HK-2 (cell line): ENCODE measurements around the gene MLLT6.

Experiments used
- DNase-seq: peaks from one replicate; pipeline ENCODE4 v3.0.0-alpha.2; 2018; ENCODE audit not compliant: unreplicated experiment

MLLT6 gene

GRCh38 chr17:38727736-38728135 lies 22.7 kb downstream of the MLLT6 start:
- DNase-seq = no peak

DNA sequence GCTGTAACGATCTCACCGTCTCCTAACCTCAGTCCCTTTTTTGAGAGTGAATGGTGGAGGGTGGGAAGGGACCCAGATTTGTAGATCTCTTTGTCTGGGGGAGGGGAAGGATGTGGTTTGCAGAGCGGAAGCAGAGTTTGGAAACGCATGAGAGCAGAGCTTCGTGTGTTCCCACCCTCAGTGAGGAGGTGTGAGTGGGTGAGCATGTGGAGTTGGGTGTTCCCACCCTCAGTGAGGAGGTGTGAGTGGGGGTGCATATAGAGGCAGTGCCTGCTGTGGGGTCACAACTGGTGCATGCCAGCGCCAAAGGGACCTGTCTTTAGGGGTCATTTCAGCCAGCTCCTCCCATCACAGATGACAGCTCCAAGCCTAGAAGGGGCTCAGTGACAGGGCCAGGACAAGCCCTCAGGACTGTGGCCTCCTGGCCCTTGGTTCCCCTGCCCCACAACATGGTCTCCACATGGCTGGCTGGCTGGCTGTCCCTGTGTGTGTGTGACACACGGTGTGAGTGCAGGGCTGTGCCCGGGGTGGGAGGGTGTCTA lies 23.3 kb downstream of the MLLT6 start:
- DNase-seq = no peak

- DNase-seq = no peak
Observed at GRCh38 chr17:38729368-38729885, 24.4 kb downstream of the MLLT6 start.

GRCh38 chr17:38729886-38730525 lies 24.9 kb downstream of the MLLT6 start, which contains the start of gene CISD3:
CISD3 (plus strand) TSS chr17:38730341; CDS start chr17:38730359, 18 bp downstream.
- peak; percentile 83 for DNase-seq

- DNase-seq = peak; percentile 81
Observed at GRCh38 chr17:38730526-38731379, 25.7 kb downstream of the MLLT6 start.

GRCh38 chr17:38731526-38732294 lies 26.6 kb downstream of the MLLT6 start:
- no peak for DNase-seq

DNA sequence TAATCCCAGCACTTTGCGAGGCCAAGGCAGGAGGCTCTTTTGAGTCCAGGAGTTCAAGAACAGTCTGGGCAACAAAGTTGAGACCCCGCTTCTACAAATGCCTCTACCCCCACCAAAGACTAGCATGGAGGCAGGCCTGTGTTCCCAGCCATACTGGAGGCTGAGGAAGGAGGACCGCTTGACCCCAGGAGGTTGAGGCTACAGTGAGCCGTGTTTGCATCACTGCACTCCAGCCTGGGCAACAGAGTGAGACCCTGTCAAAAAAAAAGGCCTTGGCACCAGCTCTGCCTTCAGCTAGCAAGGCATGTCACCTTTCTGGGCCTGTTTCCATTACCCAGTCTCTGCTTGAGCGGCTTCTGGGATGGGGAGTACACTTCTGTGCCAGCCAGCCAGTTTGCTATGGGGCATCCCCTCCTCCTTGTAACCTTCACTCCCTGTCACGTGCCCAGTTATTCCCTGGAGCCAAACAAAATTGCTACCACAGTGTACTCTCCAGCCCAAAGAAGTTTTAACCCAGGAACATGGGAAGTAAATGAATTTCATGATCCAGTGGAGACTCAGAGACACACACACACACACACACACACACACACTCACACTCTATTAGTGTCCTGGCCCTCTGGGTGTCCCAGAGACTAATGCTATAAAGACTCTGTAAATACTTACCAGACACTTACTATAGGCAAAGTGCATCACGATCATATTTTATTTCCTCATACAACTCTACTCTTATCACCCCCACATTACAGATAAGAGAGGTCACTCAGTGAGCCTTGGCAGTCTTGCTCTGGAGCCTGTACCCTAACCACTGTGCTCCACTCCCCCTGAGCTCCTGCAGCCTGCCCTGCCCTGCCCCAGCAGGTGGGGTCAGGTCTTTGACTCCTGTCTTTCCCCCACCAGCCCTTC lies 27.6 kb downstream of the MLLT6 start:
- DNase-seq = no peak

DNA sequence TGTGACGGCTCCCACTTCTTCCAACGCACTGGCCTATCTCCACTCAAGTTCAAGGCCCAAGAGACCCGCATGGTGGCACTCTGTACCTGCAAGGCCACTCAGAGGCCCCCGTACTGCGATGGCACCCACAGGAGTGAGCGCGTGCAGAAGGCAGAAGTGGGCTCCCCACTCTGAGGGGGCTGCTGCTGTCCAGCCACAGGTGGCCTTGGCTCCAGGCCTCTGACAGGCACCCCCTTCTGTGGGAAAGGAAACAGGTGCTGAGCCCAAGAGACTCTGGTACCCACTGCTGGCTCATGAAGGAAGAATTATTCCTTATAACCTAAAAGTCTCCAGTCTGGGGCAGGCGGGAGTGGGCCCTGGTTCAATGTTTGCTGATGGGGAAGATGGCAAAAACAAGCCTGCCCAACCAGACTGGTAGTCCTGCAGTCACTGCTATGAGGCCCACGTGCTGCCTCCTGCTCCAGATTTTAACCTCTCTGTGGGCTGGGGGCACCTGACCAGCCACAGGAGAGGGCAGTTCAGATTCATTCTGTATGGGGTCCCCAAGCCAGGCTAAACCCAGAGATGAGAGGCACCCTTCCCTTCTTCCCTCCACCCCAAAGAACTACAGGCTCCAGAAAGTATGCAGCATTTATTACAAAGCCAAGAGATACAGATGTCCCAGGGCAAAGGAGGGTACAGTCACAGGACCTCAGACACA lies 28.4 kb downstream of the MLLT6 start:
- DNase-seq = no peak

DNA sequence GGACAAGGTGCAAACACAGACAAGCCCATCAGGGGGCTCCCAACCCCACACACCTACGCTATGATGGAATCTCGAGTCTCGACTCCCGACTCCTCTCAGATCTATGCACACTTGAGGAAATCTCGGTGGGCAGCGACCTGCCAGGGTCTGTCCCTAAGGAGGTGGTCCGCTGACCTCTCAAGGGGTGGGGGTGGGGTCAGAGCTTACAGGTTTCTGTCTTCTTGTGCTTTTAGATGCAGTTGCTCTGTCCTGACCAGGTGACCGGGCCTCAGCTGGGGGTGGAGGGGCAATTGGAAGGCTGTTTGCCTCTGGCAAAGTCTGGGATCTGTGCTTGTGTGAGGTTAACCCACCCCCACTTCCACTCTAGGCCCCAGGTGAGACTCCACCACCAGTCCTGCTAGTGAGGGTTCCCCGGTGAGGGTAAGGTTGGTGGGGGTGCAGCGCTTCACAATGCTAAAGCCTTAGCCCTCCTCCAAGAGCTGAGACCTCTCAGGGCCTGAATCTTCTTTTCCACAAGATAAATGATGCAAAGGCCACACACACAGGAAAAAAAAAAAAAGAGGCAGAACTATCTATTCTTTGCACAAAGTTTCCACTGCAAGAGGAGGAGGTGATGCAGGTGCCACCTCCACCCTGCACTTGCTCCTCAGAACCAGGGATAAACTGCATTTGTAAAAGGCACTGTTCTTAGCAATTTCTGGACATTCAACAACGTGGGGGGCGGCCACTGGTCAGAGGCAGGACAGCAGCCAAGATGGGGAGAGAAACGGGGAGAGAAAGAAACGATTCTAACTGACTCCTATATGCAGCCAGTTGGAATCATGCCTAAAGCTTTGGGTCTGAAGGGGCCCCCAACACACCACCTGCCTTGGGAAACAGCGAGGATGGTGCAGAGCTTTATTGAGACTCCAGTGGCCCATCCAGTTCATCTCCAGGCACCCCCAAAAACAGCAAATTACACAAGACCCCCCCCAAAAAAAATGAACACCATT lies 29.2 kb downstream of the MLLT6 start:
- no peak for DNase-seq

DNA sequence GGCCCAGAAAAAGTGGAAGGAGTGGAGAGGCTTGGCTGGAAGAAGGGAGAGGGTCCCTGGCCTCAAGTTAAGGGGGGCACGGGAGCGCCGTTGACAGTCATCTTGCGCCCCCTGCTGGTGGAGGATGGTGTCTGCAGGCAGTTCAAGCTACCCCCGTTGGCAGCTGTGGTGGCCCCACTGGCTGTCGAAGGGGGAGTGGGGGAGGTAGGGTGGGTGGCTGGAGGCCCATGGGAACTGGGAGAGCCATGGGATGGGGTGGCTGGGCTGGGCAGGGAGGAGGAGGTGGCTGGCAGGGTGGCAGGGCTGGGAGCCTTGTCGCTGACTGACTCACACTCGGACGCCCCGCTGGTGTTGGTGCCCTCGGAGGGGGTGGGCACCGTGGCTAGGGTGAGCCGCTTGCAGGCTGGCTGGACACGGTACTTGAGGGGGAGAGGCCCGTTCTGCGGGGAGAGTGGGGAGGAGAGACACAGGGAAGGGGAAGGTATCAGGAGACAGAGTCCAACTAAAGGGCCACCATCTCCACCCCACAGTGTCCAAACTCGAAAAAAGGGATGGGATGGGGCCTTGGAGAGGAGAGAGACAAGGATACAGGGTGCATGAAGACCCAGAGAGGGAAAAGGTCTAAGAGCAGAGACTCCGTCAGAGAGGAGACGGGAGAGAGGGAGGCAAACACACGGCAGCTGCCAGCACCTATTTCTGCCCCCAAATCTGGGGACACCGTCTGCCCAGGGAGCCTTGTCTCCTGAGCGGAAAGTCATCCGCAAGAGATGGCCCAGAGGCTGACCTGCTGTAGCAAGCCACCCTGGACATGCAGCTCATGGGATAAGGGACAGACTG lies 30.3 kb downstream of the MLLT6 start:
- DNase-seq = peak; percentile 68

GRCh38 chr17:38738007-38738662 lies 33.1 kb downstream of the MLLT6 start:
- no peak for DNase-seq

DNA sequence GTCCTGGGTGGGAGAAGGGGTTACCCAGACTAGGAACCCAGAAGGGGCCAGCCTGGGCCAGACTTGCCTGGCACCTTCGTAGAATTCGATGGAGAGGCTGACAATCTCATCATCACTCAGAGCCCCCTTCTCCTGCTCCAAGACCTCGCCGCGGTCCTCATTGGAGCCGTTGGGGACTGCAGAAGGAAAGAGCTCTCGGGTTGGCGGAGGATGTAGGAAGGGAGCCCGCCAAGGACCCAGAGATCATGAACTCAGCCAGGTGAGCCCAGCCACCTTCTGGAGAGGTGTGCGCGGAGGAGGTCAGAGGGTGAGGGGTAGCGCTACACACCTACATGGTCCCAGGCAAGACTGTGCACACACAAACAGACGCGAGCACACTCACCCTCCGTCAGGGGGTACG lies 33.6 kb downstream of the MLLT6 start:
- no peak for DNase-seq

GRCh38 chr17:38739305-38739704 lies 34.2 kb downstream of the MLLT6 start:
- no peak for DNase-seq

- no peak for DNase-seq
Observed at GRCh38 chr17:38740044-38740443, 35.0 kb downstream of the MLLT6 start.

DNA sequence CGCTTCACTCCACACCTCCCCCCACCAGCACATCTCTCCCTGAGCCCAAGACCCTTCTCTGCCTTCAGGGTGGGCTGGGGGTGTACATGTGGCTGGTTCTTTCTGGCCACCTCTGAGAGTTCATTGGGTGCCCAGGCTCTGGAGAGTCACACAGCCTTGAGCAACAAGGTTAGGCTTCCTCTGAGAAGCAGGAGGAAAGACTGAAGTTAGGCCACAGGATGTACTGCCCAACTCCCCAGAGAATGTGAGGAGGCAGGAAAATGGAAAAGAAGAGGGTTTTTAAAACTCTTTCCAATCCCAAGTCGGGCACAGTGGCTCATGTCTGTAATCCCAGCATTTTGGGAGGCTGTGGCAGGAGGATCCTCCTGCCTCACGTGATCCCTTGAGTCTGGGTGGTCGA lies 35.7 kb downstream of the MLLT6 start:
- DNase-seq = no peak

DNA sequence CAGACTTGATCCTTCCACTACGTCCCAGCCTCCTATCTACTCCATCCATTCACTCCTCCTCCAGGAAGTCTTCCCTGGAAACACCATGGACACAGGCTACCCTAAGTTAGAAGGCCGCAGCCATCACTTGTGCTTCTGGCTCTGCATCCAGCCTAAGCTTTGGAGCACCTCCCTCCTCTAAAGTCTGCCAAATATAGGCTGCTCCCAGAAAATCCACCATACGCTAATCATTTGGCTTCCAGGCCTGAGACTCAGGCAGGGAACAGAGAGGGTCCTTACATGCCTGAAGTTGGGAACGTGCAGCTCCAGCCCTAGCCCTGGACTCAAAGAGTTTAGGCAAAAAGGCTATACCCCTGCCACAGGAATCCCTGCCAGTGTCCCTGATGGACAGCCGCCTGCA lies 36.4 kb downstream of the MLLT6 start:
- DNase-seq = no peak

GRCh38 chr17:38741921-38742410 lies 36.9 kb downstream of the MLLT6 start:
- no peak for DNase-seq
